GM11168 (cell line): Measurements from ENCODE around the gene OR10J1.
"Not testable (repeated sequence)": the region's sequence is repeated elsewhere in the genome, so short reads cannot be mapped to it uniquely, and the experiment has no call there.

Experiments
- in situ Hi-C: fragments of 300-500 bp; cut with MboI; formaldehyde crosslinking; loops from one replicate; pipeline ENCODE4 v1.12.0; 2022; ENCODE audit warnings: low sequenced_read_pairs; ENCODE audit not compliant: unreplicated experiment

The OR10J1 gene

GRCh38 chr1:159439422-159439821 is at the start of gene OR10J1:
TSS of gene OR10J1 (plus strand) at chr1:159439722. CDS start at chr1:159439792, 70 bp downstream.
- in situ Hi-C loops, result no loop called here

- in situ Hi-C loops, result no loop called here
Measured at GRCh38 chr1:159406821-159407220, 32.7 kb upstream of the OR10J1 start.

- in situ Hi-C loops, result no loop called here
Measured at GRCh38 chr1:159408862-159409400, 30.6 kb upstream of the OR10J1 start.

GRCh38 chr1:159421821-159422220 is 17.7 kb upstream of the OR10J1 start:
- in situ Hi-C loops, result no loop called here

- in situ Hi-C loops, result no loop called here
Measured at GRCh38 chr1:159428536-159428935, 11.0 kb upstream of the OR10J1 start.

GRCh38 chr1:159429074-159429861 is 10.3 kb upstream of the OR10J1 start:
- in situ Hi-C loops, result no loop called here

- in situ Hi-C loops, result no loop called here
Measured at GRCh38 chr1:159430985-159431384, 8.5 kb upstream of the OR10J1 start.

GRCh38 chr1:159431904-159432303 is 7.6 kb upstream of the OR10J1 start, which contains the start of gene OR10J4:
TSS of gene OR10J4 (plus strand) at chr1:159432204.
- in situ Hi-C loops, result no loop called here

- in situ Hi-C loops, result no loop called here
Measured at GRCh38 chr1:159436469-159436868, 3.1 kb upstream of the OR10J1 start.

- in situ Hi-C loops, result no loop called here
Measured at GRCh38 chr1:159441360-159441759, 1.8 kb downstream of the OR10J1 start.

- in situ Hi-C loops, result no loop called here
Measured at GRCh38 chr1:159442428-159442827, 2.9 kb downstream of the OR10J1 start.

GRCh38 chr1:159443066-159443750 is 3.7 kb downstream of the OR10J1 start:
- in situ Hi-C loops, result no loop called here

GRCh38 chr1:159444511-159444910 is 5.0 kb downstream of the OR10J1 start:
- in situ Hi-C loops, result no loop called here

GRCh38 chr1:159448181-159448580 is 8.7 kb downstream of the OR10J1 start:
- in situ Hi-C loops, result no loop called here

- in situ Hi-C loops, result not testable (repeated sequence)
Measured at GRCh38 chr1:159449605-159450004, 10.1 kb downstream of the OR10J1 start.

GRCh38 chr1:159459551-159459950 is 20.0 kb downstream of the OR10J1 start:
- in situ Hi-C loops, result no loop called here

GRCh38 chr1:159465191-159465603 is 25.7 kb downstream of the OR10J1 start:
- in situ Hi-C loops, result no loop called here

- in situ Hi-C loops, result no loop called here
Measured at GRCh38 chr1:159468321-159468720, 28.8 kb downstream of the OR10J1 start.

GRCh38 chr1:159469921-159470533 is 30.5 kb downstream of the OR10J1 start:
- in situ Hi-C loops, result no loop called here

- in situ Hi-C loops, result no loop called here
Measured at GRCh38 chr1:159473335-159473734, 33.8 kb downstream of the OR10J1 start.

GRCh38 chr1:159474926-159475325 is 35.4 kb downstream of the OR10J1 start:
- in situ Hi-C loops, result no loop called here
